SK-N-SH (cell line): ENCODE measurements around the gene HAGHL.

Source experiments
- TEAD4 ChIP-seq: IDR thresholded peaks from 2 replicates; pipeline ENCODE4 v1.4.0; 2012; ENCODE audit warnings: mild to moderate bottlenecking, borderline replicate concordance; ENCODE audit not compliant: insufficient read depth
- USF2 ChIP-seq: fragments of 150-350 bp; IDR thresholded peaks from 2 replicates; pipeline ENCODE4 v1.6.1; 2017; ENCODE audit warnings: antibody characterized with exemption, low read length, low read depth, borderline replicate concordance

GRCh38 chr16:762595-763268 lies 35.8 kb downstream of the HAGHL start:
- TF ChIP-seq TEAD4: no peak
- TF ChIP-seq USF2: no peak
